ENCODE results near the gene MRPL46. TPM values are rescaled to one million over a fixed set of nuclear protein-coding genes. Genes with fewer than 3 reads are reported as not detected.
"Not testable (repeated sequence)": the region's sequence is repeated elsewhere in the genome, so short reads cannot be mapped to it uniquely, and the experiment has no call there.

Gene MRPL46
- total RNA-seq, 2 experiments from 2014 or later, result 31.0 to 35.6 TPM

DNA sequence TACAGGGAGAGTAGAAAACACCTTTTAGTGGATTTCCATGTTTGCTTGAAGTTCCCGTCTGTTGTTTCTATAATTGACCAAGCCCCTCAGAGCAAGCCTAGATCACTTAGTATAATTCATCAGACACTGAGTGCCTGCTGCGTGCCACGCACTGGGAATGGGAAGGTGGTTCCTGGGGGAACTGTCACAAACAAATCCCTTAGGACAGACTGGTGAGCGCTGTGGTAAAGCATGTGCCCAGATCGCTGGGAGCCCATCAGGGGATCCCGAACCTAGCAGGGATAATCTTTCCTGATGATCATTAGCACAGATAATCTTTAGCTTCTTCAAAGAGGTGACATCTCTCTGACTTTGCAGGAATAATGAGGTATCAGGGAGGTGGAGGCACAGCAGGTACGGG lies 9.9 kb upstream of the MRPL46 start:
- peaks cover 28% of the 10 kb centered on the region for H3K36me3 Mint-ChIP-seq (ENCODE audit: low read depth)
- peaks cover 4% of the 10 kb centered on the region for H3K4me1 Mint-ChIP-seq
- ChIA-PET POLR2A (interaction anchor here (0.6 kb wide), 1 partner anchor 398 kb away, joined by 3 read pairs; no protein-coding TSS in a partner anchor), CTCF (interaction anchor here (0.7 to 1.9 kb wide), 3 partner anchors 22 to 187 kb away, joined by 3 to 5 read pairs (median 4); no protein-coding TSS in a partner anchor)
- H3K27ac Mint-ChIP-seq, result no peak overlapping the region
- DNase-seq (no peak), ATAC-seq (no peak)
- no peaks in the 10 kb centered on the region for H3K9me3 Mint-ChIP-seq (ENCODE audit: low read depth)
- H3K4me3 Mint-ChIP-seq, result no peak overlapping the region
- H3K27me3 Mint-ChIP-seq, result no peaks in the 10 kb centered on the region
- intact Hi-C loops (cut with DNase I, micrococcal nuclease), result loop anchor here in 1 of 2 experiments (5.0 to 10.0 kb wide), 2 partner anchors 355 to 418 kb away; partner anchors contain the start of gene HAPLN3

DNA sequence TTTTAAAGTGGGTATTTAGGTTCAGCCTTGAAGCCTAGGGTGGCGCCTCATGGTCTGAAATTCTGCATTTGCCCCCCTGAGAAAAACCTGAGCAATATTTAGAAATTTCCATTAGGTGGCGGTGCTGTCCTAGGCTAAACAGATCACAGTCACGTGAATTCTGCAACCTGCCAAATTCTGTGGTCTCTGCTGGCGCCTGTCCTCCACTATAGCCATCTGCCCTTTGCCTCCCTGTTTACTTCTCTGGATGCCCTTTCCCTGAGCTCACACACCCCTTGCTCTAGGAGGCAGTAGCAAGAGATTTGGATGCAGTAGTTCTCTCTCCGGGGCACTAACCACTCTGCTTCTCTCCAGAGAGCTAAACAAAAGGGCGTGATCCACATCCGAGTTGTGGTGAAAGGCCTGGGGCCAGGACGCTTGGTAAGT lies 9.5 kb upstream of the MRPL46 start:
- intact Hi-C loops (cut with DNase I, micrococcal nuclease), result loop anchor here in 1 of 2 experiments (1.0 to 10.0 kb wide), 4 partner anchors 138 to 418 kb away; partner anchors contain the start of gene HAPLN3
- H3K4me3 Mint-ChIP-seq, result no peak overlapping the region
- DNase-seq (peak; percentile 28), ATAC-seq (peak; percentile 60)
- no peaks in the 10 kb centered on the region for H3K27me3 Mint-ChIP-seq
- H3K36me3 Mint-ChIP-seq (ENCODE audit: low read depth), result peaks cover 29% of the 10 kb centered on the region
- ChIA-PET POLR2A (no interaction called here), CTCF (interaction anchor here (0.6 to 1.2 kb wide), 4 partner anchors 15 to 187 kb away, joined by 3 to 4 read pairs (median 4); no protein-coding TSS in a partner anchor)
- H3K27ac Mint-ChIP-seq, result no peak overlapping the region
- H3K9me3 Mint-ChIP-seq (ENCODE audit: low read depth), result no peaks in the 10 kb centered on the region
- H3K4me1 Mint-ChIP-seq, result peaks cover 9% of the 10 kb centered on the region

DNA sequence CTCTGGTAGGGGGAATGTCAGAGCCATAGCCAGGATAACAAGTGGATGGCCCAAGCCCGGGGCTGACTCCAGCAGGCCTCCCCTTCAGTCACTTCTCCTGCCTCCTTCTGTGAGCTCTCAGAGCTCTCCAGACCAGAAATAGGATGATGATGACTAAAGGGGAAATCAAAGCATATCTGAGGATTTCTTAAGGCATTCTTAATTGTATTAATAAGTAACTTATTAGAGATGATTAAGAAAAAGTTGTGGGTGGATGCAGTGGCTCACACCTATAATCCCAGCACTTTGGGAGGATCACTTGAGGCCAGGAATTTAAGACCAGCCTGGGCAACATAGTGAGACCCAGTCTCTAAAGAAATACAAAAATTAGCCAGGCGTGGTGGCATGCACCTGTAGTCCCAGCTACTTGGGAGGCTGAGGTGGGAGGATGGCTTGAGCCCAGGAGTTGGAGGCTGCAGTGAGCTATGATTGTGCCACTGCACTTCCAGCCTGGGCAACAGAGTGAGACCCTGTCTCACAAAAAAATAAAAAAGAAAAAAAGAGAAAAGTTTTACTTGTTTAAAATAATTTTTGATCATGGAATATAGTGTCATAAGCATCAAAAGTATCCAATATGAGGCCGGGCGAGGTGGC lies 6.6 kb upstream of the MRPL46 start:
- ChIA-PET CTCF (interaction anchor here (1.4 kb wide), 1 partner anchor 190 kb away, joined by 4 read pairs; no protein-coding TSS in a partner anchor), POLR2A (interaction anchor here (0.7 kb wide), 1 partner anchor 410 kb away, joined by 4 read pairs; no protein-coding TSS in a partner anchor)
- H3K27ac Mint-ChIP-seq; ATAC-seq; H3K4me3 Mint-ChIP-seq; H3K4me1 Mint-ChIP-seq; DNase-seq; H3K27me3 Mint-ChIP-seq; H3K9me3 Mint-ChIP-seq (ENCODE audit: low read depth): not testable (repeated sequence)
- intact Hi-C loops (cut with DNase I, micrococcal nuclease), result loop anchor here in 1 of 2 experiments (10.0 kb wide), 1 partner anchor 421 kb away; the partner anchor contains the start of gene HAPLN3
- peaks cover 29% of the 10 kb centered on the region for H3K36me3 Mint-ChIP-seq (ENCODE audit: low read depth)

DNA sequence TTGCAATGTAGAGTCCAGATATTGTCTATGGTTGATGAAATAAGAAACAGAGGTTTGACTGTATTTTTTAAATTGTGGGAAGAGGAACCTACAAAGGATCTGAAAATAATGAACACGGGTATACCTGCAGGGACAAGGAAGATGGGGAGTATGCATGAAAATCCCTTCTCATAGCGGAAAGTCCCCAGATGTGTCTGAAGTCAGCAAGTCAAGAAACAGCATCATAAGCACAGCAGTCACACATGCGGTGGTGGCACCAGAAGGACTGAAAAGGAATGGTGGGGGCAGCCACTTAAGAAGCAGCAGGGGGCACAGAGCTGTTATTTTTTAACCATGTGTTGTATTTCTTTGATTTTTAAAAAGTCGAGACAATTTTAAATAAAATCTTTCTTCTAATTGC lies 5.0 kb upstream of the MRPL46 start:
- peaks cover 10% of the 10 kb centered on the region for H3K4me1 Mint-ChIP-seq
- ChIA-PET POLR2A (no interaction called here), CTCF (no interaction called here)
- ATAC-seq, result peak; percentile 20
- H3K36me3 Mint-ChIP-seq (ENCODE audit: low read depth), result peaks cover 28% of the 10 kb centered on the region
- H3K9me3 Mint-ChIP-seq (ENCODE audit: low read depth), result no peaks in the 10 kb centered on the region
- DNase-seq, result peak; percentile 14
- H3K27me3 Mint-ChIP-seq, result no peaks in the 10 kb centered on the region
- no peak overlapping the region for H3K4me3 Mint-ChIP-seq
- peak overlapping the region; percentile 67 for H3K27ac Mint-ChIP-seq
- intact Hi-C loops (cut with DNase I, micrococcal nuclease), result loop anchor here in 1 of 2 experiments (10.0 kb wide), 1 partner anchor 423 kb away; the partner anchor contains the start of gene HAPLN3

DNA sequence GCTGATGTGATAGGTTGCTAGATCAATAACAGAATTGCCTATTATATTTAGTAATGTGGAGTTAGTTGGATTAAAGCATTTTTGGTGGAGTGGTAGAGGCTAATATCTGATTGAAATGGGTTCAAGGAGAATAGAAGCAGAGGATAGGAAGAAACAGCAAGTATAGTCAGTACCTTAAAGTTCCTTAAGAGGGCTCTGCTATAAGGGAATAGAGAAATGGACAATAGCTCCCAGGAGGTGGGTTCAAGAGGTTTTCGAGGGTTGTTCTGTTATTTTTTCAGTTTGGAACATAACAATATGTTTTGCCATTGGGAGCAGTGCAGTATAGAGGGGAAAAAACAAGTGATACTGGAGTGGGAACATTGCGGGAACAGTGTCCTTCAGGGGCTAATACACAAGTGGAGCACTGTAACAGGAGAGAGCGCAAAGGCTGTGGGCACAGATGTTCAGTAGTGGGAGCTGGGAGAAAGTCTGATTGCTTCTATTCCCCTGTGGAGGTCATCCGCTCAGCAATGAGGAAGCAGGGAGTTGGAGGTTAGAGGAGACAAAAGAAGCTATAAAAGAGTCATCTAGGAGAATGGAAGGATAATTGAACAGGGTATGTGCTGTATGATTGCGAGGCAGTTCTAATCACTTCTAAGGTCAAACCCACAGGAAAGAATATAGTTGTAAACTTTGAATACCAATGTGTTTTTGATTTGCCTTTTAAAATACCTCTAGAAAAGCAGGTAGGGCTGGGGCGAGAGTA lies 3.6 kb upstream of the MRPL46 start:
- no peak overlapping the region for H3K4me3 Mint-ChIP-seq
- intact Hi-C loops (cut with DNase I, micrococcal nuclease), result loop anchor here in 1 of 2 experiments (10.0 kb wide), 1 partner anchor 424 kb away; the partner anchor contains the start of gene HAPLN3
- ATAC-seq (no peak), DNase-seq (no peak)
- H3K27ac Mint-ChIP-seq, result no peak overlapping the region
- ChIA-PET CTCF (interaction anchor here (0.8 to 1.2 kb wide), 7 partner anchors 16 to 408 kb away, joined by 3 to 4 read pairs (median 3); partner anchors contain the start of gene ISG20), POLR2A (no interaction called here)
- peaks cover 17% of the 10 kb centered on the region for H3K36me3 Mint-ChIP-seq (ENCODE audit: low read depth)
- H3K9me3 Mint-ChIP-seq (ENCODE audit: low read depth), result no peaks in the 10 kb centered on the region
- H3K4me1 Mint-ChIP-seq, result peaks cover 20% of the 10 kb centered on the region
- H3K27me3 Mint-ChIP-seq, result no peaks in the 10 kb centered on the region

DNA sequence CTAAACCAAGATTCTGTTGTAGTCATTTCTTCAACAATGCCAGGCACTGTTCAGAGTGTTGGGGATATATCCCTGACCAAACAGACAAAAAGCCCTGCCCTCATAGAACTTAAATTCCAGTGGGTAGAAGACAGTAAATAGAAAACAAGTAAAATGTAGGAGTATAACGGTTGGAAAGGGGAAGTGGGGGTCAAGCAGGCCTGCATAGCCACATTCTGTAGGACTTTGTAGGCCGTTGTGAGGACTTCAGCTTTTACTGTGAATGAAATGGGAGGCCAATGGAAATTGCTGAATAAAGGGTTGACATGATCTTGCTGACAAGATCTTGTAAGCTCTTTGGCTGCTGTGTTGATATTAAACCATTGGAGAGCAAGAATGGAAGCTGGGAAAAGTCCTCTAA lies 2.1 kb upstream of the MRPL46 start:
- H3K4me3 Mint-ChIP-seq, result peak overlapping the region; percentile 86

DNA sequence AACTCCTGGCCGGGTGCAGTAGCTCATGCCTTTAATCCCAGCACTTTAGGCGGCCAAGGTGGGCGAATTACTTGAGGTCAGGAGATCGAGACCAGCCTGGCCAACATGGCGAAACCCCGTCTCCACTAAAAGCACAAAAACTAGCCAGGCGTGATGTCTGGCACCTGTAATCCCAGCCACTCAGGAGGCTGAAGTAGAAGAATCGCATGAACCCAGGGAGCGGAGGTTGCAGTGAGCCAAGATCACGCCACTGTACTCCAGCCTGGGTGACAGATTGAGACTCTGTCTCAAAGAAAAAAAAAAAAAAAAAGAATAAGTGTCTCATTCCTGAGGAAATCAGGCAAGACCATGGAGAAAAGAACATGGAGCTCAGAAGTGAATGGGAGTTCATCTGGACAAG lies 1.5 kb upstream of the MRPL46 start:
- Mint-ChIP-seq H3K36me3 (ENCODE audit: low read depth) (peaks cover 22% of the 10 kb centered on the region), H3K4me3 (peak overlapping the region; percentile 86), H3K4me1 (peaks cover 29% of the 10 kb centered on the region), H3K27ac (peak overlapping the region; percentile 98)
- ATAC-seq; POLR2A ChIA-PET; H3K27me3 Mint-ChIP-seq; H3K9me3 Mint-ChIP-seq (ENCODE audit: low read depth); intact Hi-C loops (cut with DNase I, micrococcal nuclease); DNase-seq: not testable (repeated sequence)
- CTCF ChIA-PET, result interaction anchor here (0.6 to 1.4 kb wide), 2 partner anchors 11 to 143 kb away, joined by 3 read pairs; no protein-coding TSS in a partner anchor

More for the DNA sequence above, 2.1 kb upstream of the MRPL46 start:
- Mint-ChIP-seq H3K4me1 (peaks cover 27% of the 10 kb centered on the region), H3K36me3 (ENCODE audit: low read depth) (peaks cover 18% of the 10 kb centered on the region), H3K9me3 (ENCODE audit: low read depth) (no peaks in the 10 kb centered on the region), H3K27me3 (no peaks in the 10 kb centered on the region), H3K27ac (no peak overlapping the region)
- ATAC-seq (no peak), DNase-seq (no peak)
- intact Hi-C loops (cut with DNase I, micrococcal nuclease), result no loop called here
- ChIA-PET CTCF (interaction anchor here (0.5 to 1.4 kb wide), 5 partner anchors 11 to 268 kb away, joined by 3 read pairs; no protein-coding TSS in a partner anchor), POLR2A (no interaction called here)

DNA sequence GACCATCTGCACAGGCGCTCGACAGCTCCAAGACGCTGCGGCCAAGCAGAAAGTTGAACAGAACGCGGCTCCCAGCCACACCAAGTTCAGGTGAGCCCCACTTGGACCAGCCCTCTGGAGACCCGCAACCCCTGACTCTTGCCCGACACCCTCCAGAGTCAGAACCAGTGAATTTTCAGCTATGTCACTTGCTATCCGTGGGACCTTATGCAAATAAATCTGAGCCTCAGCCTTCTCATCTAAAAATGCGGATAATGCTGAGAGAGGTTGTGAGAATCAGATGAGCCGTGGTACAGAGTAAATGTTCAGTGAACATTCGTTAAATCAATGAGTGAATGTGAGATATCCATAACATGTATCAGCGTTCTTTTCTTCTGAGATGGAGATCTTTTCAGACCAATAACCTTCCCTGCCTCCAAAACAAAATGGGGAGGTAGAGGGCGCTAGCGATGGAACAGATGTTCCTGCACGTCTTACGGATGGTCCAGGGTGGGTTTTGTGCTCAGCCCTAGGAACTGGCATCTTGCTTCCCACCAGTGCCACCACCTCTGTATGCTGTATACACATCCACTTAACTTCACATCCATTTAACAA lies 844 bp upstream of the MRPL46 start:
- intact Hi-C loops (cut with DNase I, micrococcal nuclease), result loop anchor here (1.0 to 2.0 kb wide), 4 partner anchors 78 to 197 kb away; partner anchors contain the start of genes DET1 (in 2 of the 2) and AEN (in 1 of the 2)
- DNase-seq (peak; percentile 52), ATAC-seq (no peak)
- Mint-ChIP-seq H3K4me1 (peaks cover 29% of the 10 kb centered on the region), H3K9me3 (ENCODE audit: low read depth) (no peaks in the 10 kb centered on the region), H3K4me3 (peak overlapping the region; percentile 86), H3K27me3 (no peaks in the 10 kb centered on the region), H3K36me3 (ENCODE audit: low read depth) (peaks cover 29% of the 10 kb centered on the region), H3K27ac (peak overlapping the region; percentile 98)
- ChIA-PET POLR2A (interaction anchor here (0.9 to 1.5 kb wide), 6 partner anchors 10 to 196 kb away, joined by 3 to 5 read pairs (median 3); partner anchors contain the start of gene ISG20), CTCF (interaction anchor here (0.6 to 3.5 kb wide), 6 partner anchors 10 to 650 kb away, joined by 3 to 16 read pairs (median 3); no protein-coding TSS in a partner anchor)

DNA sequence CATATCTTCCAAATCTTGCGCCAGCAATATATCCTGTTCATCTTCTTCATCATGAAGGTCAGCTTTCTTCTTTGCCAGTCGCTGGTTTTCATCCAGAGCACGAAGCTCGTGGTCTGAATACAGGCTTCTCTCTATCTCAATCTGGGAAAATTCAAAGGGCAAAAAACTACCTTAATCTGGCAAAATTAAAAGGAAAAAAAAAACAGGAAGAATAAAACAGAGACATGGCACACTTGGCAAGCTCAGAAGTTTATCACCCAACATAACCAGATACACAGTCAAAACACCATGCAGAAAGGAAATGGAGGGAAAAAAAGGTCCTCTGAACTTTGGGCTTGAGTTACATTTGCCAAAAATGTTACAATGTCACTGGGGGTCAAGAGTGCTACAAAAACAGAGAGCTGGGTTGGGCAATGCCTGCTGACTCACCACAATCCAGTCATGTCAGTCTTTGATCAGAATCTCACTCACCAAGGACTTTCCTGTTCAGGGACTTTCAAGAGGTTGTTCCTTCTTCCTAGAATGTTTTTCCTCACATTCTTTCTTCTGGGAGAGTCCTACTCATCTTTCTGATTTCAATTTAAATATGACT lies 1.5 kb downstream of the MRPL46 start:
- Mint-ChIP-seq H3K9me3 (ENCODE audit: low read depth) (no peaks in the 10 kb centered on the region), H3K4me3 (peak overlapping the region; percentile 86), H3K27me3 (no peaks in the 10 kb centered on the region), H3K4me1 (peaks cover 19% of the 10 kb centered on the region), H3K36me3 (ENCODE audit: low read depth) (peaks cover 32% of the 10 kb centered on the region), H3K27ac (peak overlapping the region; percentile 98)
- intact Hi-C loops (cut with DNase I, micrococcal nuclease), result loop anchor here (1.0 to 2.0 kb wide), 3 partner anchors 45 to 199 kb away; no protein-coding TSS in a partner anchor
- ChIA-PET POLR2A (interaction anchor here (0.6 kb wide), 1 partner anchor 165 kb away, joined by 6 read pairs; no protein-coding TSS in a partner anchor), CTCF (interaction anchor here (0.7 to 3.5 kb wide), 5 partner anchors 11 to 173 kb away, joined by 3 to 16 read pairs (median 4); partner anchors contain the start of gene ISG20)
- peak; percentile 38 for ATAC-seq
- peak; percentile 58 for DNase-seq

DNA sequence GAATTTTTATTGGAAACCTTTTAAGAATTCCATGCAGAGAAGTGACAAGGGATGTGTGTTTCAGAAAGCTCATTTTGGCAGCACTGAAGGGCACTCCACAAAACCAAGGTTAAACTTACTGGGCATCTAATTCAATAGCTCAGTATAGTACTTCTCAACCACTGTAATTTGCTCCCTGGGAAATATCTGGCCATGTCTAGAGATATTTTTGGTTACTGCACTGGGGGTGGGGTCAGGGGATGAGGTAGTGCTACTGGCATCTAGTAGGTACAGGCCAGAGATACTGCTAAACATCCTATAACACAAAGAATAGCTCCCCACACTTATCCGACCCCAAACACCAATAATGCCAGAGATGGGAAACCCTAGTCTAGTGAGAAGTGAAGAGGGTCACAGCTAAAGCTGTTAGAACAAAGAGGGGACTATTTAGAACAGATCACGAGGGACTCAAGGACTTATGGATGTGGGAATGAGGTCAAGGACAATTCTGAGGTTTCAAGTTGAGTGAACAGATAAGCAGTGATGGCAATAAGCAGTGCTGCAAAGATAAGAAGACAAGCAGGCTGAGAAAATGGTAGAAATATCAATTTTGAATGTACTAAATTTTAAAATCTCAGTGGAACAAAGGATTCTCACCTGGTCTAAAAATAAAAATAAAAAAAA lies 3.2 kb downstream of the MRPL46 start:
- Mint-ChIP-seq H3K36me3 (ENCODE audit: low read depth) (peaks cover 46% of the 10 kb centered on the region), H3K27me3 (no peaks in the 10 kb centered on the region), H3K4me3 (no peak overlapping the region), H3K9me3 (ENCODE audit: low read depth) (no peaks in the 10 kb centered on the region), H3K27ac (no peak overlapping the region), H3K4me1 (peaks cover 19% of the 10 kb centered on the region)
- ChIA-PET CTCF (interaction anchor here (0.6 to 2.0 kb wide), 3 partner anchors 9 to 68 kb away, joined by 3 to 12 read pairs (median 6); no protein-coding TSS in a partner anchor), POLR2A (no interaction called here)
- no peak for ATAC-seq
- no peak for DNase-seq
- intact Hi-C loops (cut with DNase I, micrococcal nuclease), result no loop called here
